Erythroblast (primary cell): ENCODE results near the gene ZRSR2.

ENCODE experiments used
- DNase-seq, 2 experiments: peaks; one replicate each; lab custom pipeline; 2025; lab: John Stamatoyannopoulos, UW
- GATA1 ChIP-seq: IDR thresholded peaks from 2 replicates; pipeline ENCODE4 v1.6.1; 2011; ENCODE audit warnings: low read depth, mild to moderate bottlenecking, control low read depth, low read length, moderate library complexity
- POLR2A ChIP-seq: IDR thresholded peaks from 2 replicates; pipeline ENCODE4 v1.6.1; 2011; ENCODE audit warnings: mild to moderate bottlenecking, low read length

The ZRSR2 gene

GRCh38 chrX:15848576-15848975 lies 58.3 kb downstream of the ZRSR2 start:
- TF ChIP-seq POLR2A (no peak), GATA1 (no peak)
- DNase-seq: no peak

- no peak for DNase-seq
- no peak for TF ChIP-seq POLR2A
Measured at GRCh38 chrX:15849555-15849954, 59.3 kb downstream of the ZRSR2 start.

- peak in 1 of 2 experiments; percentile 13 for DNase-seq
- no peak for TF ChIP-seq GATA1
- no peak for TF ChIP-seq POLR2A
Measured at GRCh38 chrX:15853586-15854079, 63.3 kb downstream of the ZRSR2 start.

- TF ChIP-seq POLR2A: no peak
- TF ChIP-seq GATA1: no peak
- peak; percentile 51 to 69 for DNase-seq
Measured at GRCh38 chrX:15854080-15854655, 63.9 kb downstream of the ZRSR2 start.

GRCh38 chrX:15854712-15855567 lies 64.7 kb downstream of the ZRSR2 start, which contains the start of gene AP1S2:
Gene AP1S2 (minus strand): TSS chrX:15854813. CDS start chrX:15852524, 2,289 bp downstream.
- peak; percentile 94 to 96 for DNase-seq
- TF ChIP-seq POLR2A: peak; percentile 91
- TF ChIP-seq GATA1: no peak

- TF ChIP-seq GATA1 (no peak), POLR2A (no peak)
- DNase-seq: peak in 1 of 2 experiments; percentile 17
Measured at GRCh38 chrX:15855568-15856221, 65.4 kb downstream of the ZRSR2 start.

GRCh38 chrX:15856222-15856587 lies 65.9 kb downstream of the ZRSR2 start:
- peak in 1 of 2 experiments; percentile 12 for DNase-seq
- no peak for TF ChIP-seq POLR2A
- TF ChIP-seq GATA1: no peak

GRCh38 chrX:15856636-15857035 lies 66.4 kb downstream of the ZRSR2 start:
- peak in 1 of 2 experiments; percentile 10 for DNase-seq
- no peak for TF ChIP-seq POLR2A
- no peak for TF ChIP-seq GATA1

- no peak for DNase-seq
- TF ChIP-seq POLR2A (no peak), GATA1 (no peak)
Measured at GRCh38 chrX:15858051-15858450, 67.8 kb downstream of the ZRSR2 start.

- no peak for TF ChIP-seq GATA1
- TF ChIP-seq POLR2A: no peak
- no peak for DNase-seq
Measured at GRCh38 chrX:15860921-15861320, 70.6 kb downstream of the ZRSR2 start.

- no peak for DNase-seq
- no peak for TF ChIP-seq POLR2A
- TF ChIP-seq GATA1: no peak
Measured at GRCh38 chrX:15864023-15864422, 73.7 kb downstream of the ZRSR2 start.

GRCh38 chrX:15864629-15865028 lies 74.3 kb downstream of the ZRSR2 start:
- TF ChIP-seq GATA1 (no peak), POLR2A (no peak)
- no peak for DNase-seq

GRCh38 chrX:15866147-15866546 lies 75.9 kb downstream of the ZRSR2 start:
- no peak for TF ChIP-seq GATA1
- TF ChIP-seq POLR2A: no peak
- DNase-seq: no peak

- TF ChIP-seq GATA1: no peak
- no peak for TF ChIP-seq POLR2A
- DNase-seq: no peak
Measured at GRCh38 chrX:15869695-15870094, 79.4 kb downstream of the ZRSR2 start.

- no peak for DNase-seq
- TF ChIP-seq GATA1 (no peak), POLR2A (no peak)
Measured at GRCh38 chrX:15870310-15870709, 80.0 kb downstream of the ZRSR2 start.
